Gastrocnemius medialis (tissue), 4 donors: ENCODE results near the gene LGALS4. TPM values are rescaled to one million over a fixed set of nuclear protein-coding genes. Genes with fewer than 3 reads are reported as not detected.
"Not testable (repeated sequence)": the region's sequence is repeated elsewhere in the genome, so short reads cannot be mapped to it uniquely, and the experiment has no call there.

Experiments
- ATAC-seq, 2 donors: fragments of 150-250 bp; one replicate each; pipeline ENCODE4 v1.9.1; 2016
- DNase-seq, 2 donors: peaks; one replicate each; pipeline ENCODE4 v3.0.0-alpha.2; 2019
- H3K27ac ChIP-seq, 4 donors: fragments of 200-600 bp; sonication (generic); 1 replicate in 1 of 4; 2 replicates in 3 of 4; pipeline ENCODE4 v1.5.1; 2016 to 2018; ENCODE audit warnings: mild to moderate bottlenecking in 2 of 4, moderate library complexity in 1 of 4
- H3K27me3 ChIP-seq, 3 donors: fragments of 200-600 bp; sonication (generic) in 2 of 3; 1 replicate in 1 of 3; 2 replicates in 2 of 3; pipeline versions ENCODE4 v1.5.1 to v1.6.0; 2016 to 2019; ENCODE audit warnings: mild to moderate bottlenecking in 1 of 3, moderate library complexity in 1 of 3
- H3K36me3 ChIP-seq, 2 donors: fragments of 200-600 bp; sonication (generic) in 1 of 2; one replicate each; pipeline ENCODE4 v1.5.1; 2017 to 2018
- H3K4me1 ChIP-seq, 2 donors: fragments of 200-600 bp; sonication (generic) in 1 of 2; one replicate each; pipeline ENCODE4 v1.5.1; 2016 to 2017; ENCODE audit warnings: mild to moderate bottlenecking in 2 of 2
- H3K4me3 ChIP-seq, 4 donors: fragments of 200-600 bp; sonication (generic) in 3 of 4; 1 replicate in 1 of 4; 2 replicates in 3 of 4; pipeline ENCODE4 v1.5.1; 2016 to 2019; ENCODE audit warnings: mild to moderate bottlenecking in 2 of 4
- H3K9me3 ChIP-seq, 3 donors: fragments of 200-600 bp; sonication (generic) in 2 of 3; 1 replicate in 1 of 3; 2 replicates in 2 of 3; pipeline ENCODE4 v1.5.1; 2016 to 2019
- CTCF ChIP-seq, 5 experiments: fragments of 450-650 bp in 3 of 5; fragments of 200-600 bp in 2 of 5; sonication (generic) in 2 of 5; IDR thresholded peaks in 4 of 5; conservative IDR thresholded peaks in 1 of 5; 1 replicate in 4 of 5; 2 replicates in 1 of 5; pipeline ENCODE4 v1.5.1; 2016 to 2019; ENCODE audit warnings: antibody characterized with exemption in 5 of 5, mild to moderate bottlenecking in 3 of 5, moderate library complexity in 3 of 5
- POLR2A ChIP-seq, 2 donors: fragments of 450-650 bp; IDR thresholded peaks; one replicate each; pipeline ENCODE4 v1.6.1; 2017; ENCODE audit warnings: antibody characterized with exemption in 2 of 2, mild to moderate bottlenecking in 2 of 2, moderate library complexity in 2 of 2
- in situ Hi-C, 4 donors: fragments of 200-750 bp; cut with MboI; loops; one replicate each; pipeline versions ENCODE4 v1.15.0 to v1.8.0; 2017; ENCODE audit warnings: low sequenced_read_pairs in 4 of 4
- intact Hi-C: fragments of 100-400 bp; cut with DNase I; formaldehyde crosslinking; loops from one replicate; pipeline ENCODE4 v1.15.1; 2023; ENCODE audit warnings: low total_unique reads
- total RNA-seq, 4 donors: library from RNA; depleted of rRNA; stranded (reverse); fragments of >200 nt; gene quantifications; one replicate each; pipeline versions ENCODE4 v1.1.0 to v1.2.3, GENCODE V29; 2016

The LGALS4 gene
- total RNA-seq, 4 donors from 2014 or later = 0.55 to 14.2 (median 1.2) TPM; not detected in 1

GRCh38 chr19:38759590-38760003 is 53.1 kb downstream of the LGALS4 start:
- TF ChIP-seq CTCF (IDR thresholded peaks at IDR 0.05 in 4 of 5, conservative IDR thresholded peaks at IDR 0.05 in 1 of 5) (no peak), POLR2A (IDR thresholded peaks at IDR 0.05) (no peak)
- Histone ChIP-seq H3K36me3 (no peaks in the 10 kb centered on the region), H3K27me3 (no peaks in the 10 kb centered on the region), H3K4me1 (no peaks in the 10 kb centered on the region), H3K4me3 (no peak overlapping the region), H3K9me3 (no peaks in the 10 kb centered on the region), H3K27ac (no peak overlapping the region)
- DNase-seq (no peak), ATAC-seq (no peak)
- in situ Hi-C loops (no loop called here), intact Hi-C loops (no loop called here)

GRCh38 chr19:38754196-38754595 is 58.5 kb downstream of the LGALS4 start:
- H3K9me3 ChIP-seq, ATAC-seq: not testable (repeated sequence)

GRCh38 chr19:38753783-38754182 is 59.0 kb downstream of the LGALS4 start:
- H3K9me3 ChIP-seq, H3K36me3 ChIP-seq, in situ Hi-C loops, DNase-seq, intact Hi-C loops, H3K27me3 ChIP-seq, H3K4me1 ChIP-seq, ATAC-seq, H3K4me3 ChIP-seq: not testable (repeated sequence)
- H3K27ac ChIP-seq = peak overlapping the region in 1 of 4 donors; percentile 43

More at GRCh38 chr19:38754196-38754595, 58.5 kb downstream of the LGALS4 start:
- H3K27me3 ChIP-seq, in situ Hi-C loops, intact Hi-C loops, H3K4me3 ChIP-seq, H3K27ac ChIP-seq, H3K4me1 ChIP-seq, DNase-seq, H3K36me3 ChIP-seq: not testable (repeated sequence)

Other genes starting within 250 kb of the LGALS4 start
- gene MAP4K1, start 195.0 kb downstream of the LGALS4 start, total RNA-seq = under 1 TPM in 3 of 4 donors, not detected in 1; 0.31 to 0.97 (median 0.78) TPM
- 100 to 1,000 TPM; 619 to 975 (median 681) TPM for gene EIF3K, start 193.8 kb downstream of the LGALS4 start, total RNA-seq
- 10 to 100 TPM; 32.0 to 85.3 (median 63.9) TPM for gene ACTN4, start 165.3 kb downstream of the LGALS4 start, total RNA-seq
- gene CAPN12, start 68.5 kb downstream of the LGALS4 start, total RNA-seq = under 1 TPM in 1 of 4 donors, not detected in 3; 0.42 TPM
- not detected for gene LGALS7, start 39.4 kb downstream of the LGALS4 start, total RNA-seq
- gene LGALS7B, start 23.7 kb downstream of the LGALS4 start, total RNA-seq = not detected
- gene ECH1, start 18.8 kb upstream of the LGALS4 start, total RNA-seq = 100 to 1,000 TPM in 3 of 4 donors, 10 to 100 TPM in 1; 99.6 to 302 (median 172) TPM
- gene HNRNPL, start 37.0 kb upstream of the LGALS4 start, total RNA-seq = 100 to 1,000 TPM in 3 of 4 donors, 10 to 100 TPM in 1; 88.3 to 172 (median 126) TPM
- 1 to 10 TPM in 3 of 4 donors, under 1 TPM in 1; 0.95 to 3.3 (median 2.9) TPM for gene RINL, start 65.3 kb upstream of the LGALS4 start, total RNA-seq
- gene SIRT2, start 86.7 kb upstream of the LGALS4 start, total RNA-seq = 100 to 1,000 TPM; 208 to 327 (median 285) TPM
- gene NFKBIB, start 87.0 kb upstream of the LGALS4 start, total RNA-seq = 10 to 100 TPM; 32.2 to 63.8 (median 53.6) TPM
- gene CCER2, start 99.2 kb upstream of the LGALS4 start, total RNA-seq = under 1 TPM in 1 of 4 donors, not detected in 3; 0.46 TPM
- gene SARS2, start 117.8 kb upstream of the LGALS4 start, total RNA-seq = 10 to 100 TPM; 12.1 to 30.0 (median 27.8) TPM
- 10 to 100 TPM; 20.0 to 49.8 (median 36.1) TPM for gene MRPS12, start 118.0 kb upstream of the LGALS4 start, total RNA-seq
- gene FBXO17, start 162.8 kb upstream of the LGALS4 start, total RNA-seq = 1 to 10 TPM; 1.6 to 4.2 (median 2.4) TPM
- 1 to 10 TPM in 1 of 4 donors, under 1 TPM in 2, not detected in 1; 0.20 to 1.2 (median 0.52) TPM for gene FBXO27, start 219.6 kb upstream of the LGALS4 start, total RNA-seq